GM18519 (cell line): ENCODE results near the gene RNF217.
"Not testable (repeated sequence)": the region's sequence is repeated elsewhere in the genome, so short reads cannot be mapped to it uniquely, and the experiment has no call there.

Experiments
- ATAC-seq: cut with Tn5 transposase; IDR thresholded peaks from one replicate; pipeline ENCODE4 v1.9.1; 2021; ENCODE audit warnings: mild to moderate bottlenecking, moderate library complexity; ENCODE audit not compliant: unreplicated experiment, low FRiP score

RNF217 gene

GRCh38 chr6:125120054-125120590 lies 157.9 kb downstream of the RNF217 start:
- ATAC-seq = no peak

- no peak for ATAC-seq
Observed at GRCh38 chr6:125121894-125122293, 159.7 kb downstream of the RNF217 start.

- no peak for ATAC-seq
Observed at GRCh38 chr6:125123051-125123450, 160.8 kb downstream of the RNF217 start.

GRCh38 chr6:125123468-125124048 lies 161.3 kb downstream of the RNF217 start:
- ATAC-seq = no peak

- ATAC-seq = no peak
Observed at GRCh38 chr6:125124049-125124669, 161.9 kb downstream of the RNF217 start.

- ATAC-seq = not testable (repeated sequence)
Observed at GRCh38 chr6:125125856-125126255, 163.6 kb downstream of the RNF217 start.

- no peak for ATAC-seq
Observed at GRCh38 chr6:125129354-125129753, 167.1 kb downstream of the RNF217 start.

- no peak for ATAC-seq
Observed at GRCh38 chr6:125132058-125132457, 169.8 kb downstream of the RNF217 start.

GRCh38 chr6:125136378-125136777 lies 174.1 kb downstream of the RNF217 start:
- no peak for ATAC-seq

GRCh38 chr6:125138083-125138482 lies 175.8 kb downstream of the RNF217 start:
- ATAC-seq = no peak

- no peak for ATAC-seq
Observed at GRCh38 chr6:125140808-125141207, 178.6 kb downstream of the RNF217 start.
